Amygdala (tissue), 56 donors: ENCODE data around the gene DCK.
A peak's percentile ranks its signal among the peaks of the same experiment; 100 is the strongest.
"Not testable (repeated sequence)": the region's sequence is repeated elsewhere in the genome, so short reads cannot be mapped to it uniquely, and the experiment has no call there.

Experiments
- DNase-seq, 56 donors: peaks; one replicate each; lab custom pipeline; 2025; lab: John Stamatoyannopoulos, UW

DCK gene

GRCh38 chr4:71053613-71054012 lies 60.2 kb downstream of the DCK start:
- DNase-seq = not testable (repeated sequence)

GRCh38 chr4:71059573-71059972 lies 66.1 kb downstream of the DCK start:
- not testable (repeated sequence) for DNase-seq

GRCh38 chr4:71062436-71062835 lies 69.0 kb downstream of the DCK start:
- no peak for DNase-seq

GRCh38 chr4:71063711-71064110 lies 70.3 kb downstream of the DCK start:
- no peak for DNase-seq

- no peak for DNase-seq
Observed at GRCh38 chr4:71064521-71064920, 71.1 kb downstream of the DCK start.

GRCh38 chr4:71065991-71066510 lies 72.6 kb downstream of the DCK start:
- DNase-seq = no peak

GRCh38 chr4:71066737-71067716 lies 73.6 kb downstream of the DCK start:
- DNase-seq = no peak

- DNase-seq = no peak
Observed at GRCh38 chr4:71069063-71069462, 75.6 kb downstream of the DCK start.

- no peak for DNase-seq
Observed at GRCh38 chr4:71070015-71070414, 76.6 kb downstream of the DCK start.

GRCh38 chr4:71074452-71075299 lies 81.2 kb downstream of the DCK start:
- DNase-seq = peak in 3 of 56 donors; percentile 2 to 14 (median 9)
